ENCODE data around the gene MSLN. TPM values are rescaled to one million over a fixed set of nuclear protein-coding genes. Genes with fewer than 3 reads are reported as not detected.
"Not testable (repeated sequence)": the region's sequence is repeated elsewhere in the genome, so short reads cannot be mapped to it uniquely, and the experiment has no call there.

The MSLN gene
- total RNA-seq, 1 experiment from 2014 or later, result 0.73 TPM

- no peaks in the 10 kb centered on the region for H3K9me3 ChIP-seq (ENCODE audit: low read length)
- ATAC-seq (peak; percentile 36), DNase-seq (peak; percentile 70)
- no TSS peak for BruUV-seq (replicated peaks)
- no peaks in the 10 kb centered on the region for H3K9me2 ChIP-seq (replicated peaks; ENCODE audit: low read length)
- CTCF ChIA-PET, result interaction anchor here (1.0 to 1.3 kb wide), 5 partner anchors 14 to 84 kb away, joined by 3 to 6 read pairs (median 5); partner anchors contain the start of genes CCDC78, CHTF18, CIAO3 and RPUSD1
- peaks cover 15% of the 10 kb centered on the region for H3K79me2 ChIP-seq (ENCODE audit: low read length)
- no peak overlapping the region for H3K4me2 ChIP-seq (ENCODE audit: low read length)
- no peak overlapping the region for H3K27ac ChIP-seq (ENCODE audit: low read length)
- H2AFZ ChIP-seq (ENCODE audit: low read length), result no peak overlapping the region
- H3K9ac ChIP-seq (ENCODE audit: low read length), result no peak overlapping the region
- intact Hi-C loops (cut with micrococcal nuclease), result loop anchor here (1.0 to 10.0 kb wide), 2 partner anchors 9 to 73 kb away; partner anchors contain the start of genes CHTF18 and RPUSD1
- H3K27me3 ChIP-seq (ENCODE audit: low read length), result peaks cover 19% of the 10 kb centered on the region
- peaks cover 4% of the 10 kb centered on the region; the same call in 1 of the 2 replicates for H4K20me1 ChIP-seq (ENCODE audit: low read length)
- no peak overlapping the region for H3K4me3 ChIP-seq (ENCODE audit: low read length)
- H3K4me1 ChIP-seq (ENCODE audit: insufficient read depth, low read length), result peaks cover 22% of the 10 kb centered on the region
- no peaks in the 10 kb centered on the region for H3K36me3 ChIP-seq (ENCODE audit: low read depth, low read length)
- H3F3A ChIP-seq (ENCODE audit: low read length, unreplicated experiment), result no peaks in the 10 kb centered on the region
- POLR2A ChIA-PET (ENCODE audit: unreplicated experiment), result interaction anchor here (1.2 to 1.3 kb wide), 2 partner anchors 9 to 17 kb away, joined by 5 to 6 read pairs; partner anchors contain the start of gene ANTKMT
- no peak for TF ChIP-seq EZH2 (IDR thresholded peaks at IDR 0.05; ENCODE audit: low read length, unreplicated experiment)
- TF ChIP-seq, protein P1, sequence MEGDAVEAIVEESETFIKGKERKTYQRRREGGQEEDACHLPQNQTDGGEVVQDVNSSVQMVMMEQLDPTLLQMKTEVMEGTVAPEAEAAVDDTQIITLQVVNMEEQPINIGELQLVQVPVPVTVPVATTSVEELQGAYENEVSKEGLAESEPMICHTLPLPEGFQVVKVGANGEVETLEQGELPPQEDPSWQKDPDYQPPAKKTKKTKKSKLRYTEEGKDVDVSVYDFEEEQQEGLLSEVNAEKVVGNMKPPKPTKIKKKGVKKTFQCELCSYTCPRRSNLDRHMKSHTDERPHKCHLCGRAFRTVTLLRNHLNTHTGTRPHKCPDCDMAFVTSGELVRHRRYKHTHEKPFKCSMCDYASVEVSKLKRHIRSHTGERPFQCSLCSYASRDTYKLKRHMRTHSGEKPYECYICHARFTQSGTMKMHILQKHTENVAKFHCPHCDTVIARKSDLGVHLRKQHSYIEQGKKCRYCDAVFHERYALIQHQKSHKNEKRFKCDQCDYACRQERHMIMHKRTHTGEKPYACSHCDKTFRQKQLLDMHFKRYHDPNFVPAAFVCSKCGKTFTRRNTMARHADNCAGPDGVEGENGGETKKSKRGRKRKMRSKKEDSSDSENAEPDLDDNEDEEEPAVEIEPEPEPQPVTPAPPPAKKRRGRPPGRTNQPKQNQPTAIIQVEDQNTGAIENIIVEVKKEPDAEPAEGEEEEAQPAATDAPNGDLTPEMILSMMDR (conservative IDR thresholded peaks at IDR 0.05; ENCODE audit: low read depth, low read length), result peak; percentile 71
These were observed 48.8 kb upstream of the MSLN start for GRCh38 chr16:711548-712320.

GRCh38 chr16:712740-713250 is 47.7 kb upstream of the MSLN start:
- Histone ChIP-seq H3K4me1 (ENCODE audit: insufficient read depth, low read length) (peaks cover 22% of the 10 kb centered on the region), H3K79me2 (ENCODE audit: low read length) (peaks cover 19% of the 10 kb centered on the region), H3K27me3 (ENCODE audit: low read length) (peaks cover 12% of the 10 kb centered on the region), H3K27ac (ENCODE audit: low read length) (peak overlapping the region; percentile 61)
- H2AFZ ChIP-seq (ENCODE audit: low read length); H4K20me1 ChIP-seq (ENCODE audit: low read length); H3K9me3 ChIP-seq (ENCODE audit: low read length); H3K4me3 ChIP-seq (ENCODE audit: low read length); H3K9me2 ChIP-seq (replicated peaks; ENCODE audit: low read length); BruUV-seq (replicated peaks); H3K9ac ChIP-seq (ENCODE audit: low read length); H3F3A ChIP-seq (ENCODE audit: low read length, unreplicated experiment); H3K4me2 ChIP-seq (ENCODE audit: low read length); H3K36me3 ChIP-seq (ENCODE audit: low read depth, low read length): not testable (repeated sequence)
- POLR2A ChIA-PET (ENCODE audit: unreplicated experiment), result interaction anchor here (1.2 to 1.3 kb wide), 2 partner anchors 8 to 15 kb away, joined by 5 to 6 read pairs; partner anchors contain the start of gene ANTKMT
- DNase-seq (peak; percentile 96), ATAC-seq (peak; percentile 50)
- intact Hi-C loops (cut with micrococcal nuclease), result loop anchor here (1.0 to 10.0 kb wide), 2 partner anchors 8 to 72 kb away; partner anchors contain the start of genes CHTF18 and RPUSD1
- TF ChIP-seq, protein P1 (conservative IDR thresholded peaks at IDR 0.05; ENCODE audit: low read depth, low read length), result peak; percentile 56
- CTCF ChIA-PET, result interaction anchor here (1.0 to 1.3 kb wide), 5 partner anchors 13 to 83 kb away, joined by 3 to 6 read pairs (median 5); partner anchors contain the start of genes CCDC78, CHTF18, CIAO3 and RPUSD1

Measured in PC-3 (cell line).